Stimulated activated CD4-positive, alpha-beta T cell treated with anti-CD3 and anti-CD28 coated beads, TNF-alpha, amount 100 ng/mL, for 1 hour (primary cell): Measurements from ENCODE around the gene CNKSR1.
"Not testable (repeated sequence)": the region's sequence is repeated elsewhere in the genome, so short reads cannot be mapped to it uniquely, and the experiment has no call there.

ENCODE experiments used
- DNase-seq, 3 donors: peaks; one replicate each; pipeline ENCODE4 v3.0.0-alpha.2; 2020; ENCODE audit warnings: low read depth in 3 of 3, low spot score in 1 of 3

The CNKSR1 gene

GRCh38 chr1:26225033-26225831 lies 47.9 kb downstream of the CNKSR1 start:
- no peak for DNase-seq

GRCh38 chr1:26230682-26231081 lies 53.4 kb downstream of the CNKSR1 start:
- DNase-seq = not testable (repeated sequence)

DNA sequence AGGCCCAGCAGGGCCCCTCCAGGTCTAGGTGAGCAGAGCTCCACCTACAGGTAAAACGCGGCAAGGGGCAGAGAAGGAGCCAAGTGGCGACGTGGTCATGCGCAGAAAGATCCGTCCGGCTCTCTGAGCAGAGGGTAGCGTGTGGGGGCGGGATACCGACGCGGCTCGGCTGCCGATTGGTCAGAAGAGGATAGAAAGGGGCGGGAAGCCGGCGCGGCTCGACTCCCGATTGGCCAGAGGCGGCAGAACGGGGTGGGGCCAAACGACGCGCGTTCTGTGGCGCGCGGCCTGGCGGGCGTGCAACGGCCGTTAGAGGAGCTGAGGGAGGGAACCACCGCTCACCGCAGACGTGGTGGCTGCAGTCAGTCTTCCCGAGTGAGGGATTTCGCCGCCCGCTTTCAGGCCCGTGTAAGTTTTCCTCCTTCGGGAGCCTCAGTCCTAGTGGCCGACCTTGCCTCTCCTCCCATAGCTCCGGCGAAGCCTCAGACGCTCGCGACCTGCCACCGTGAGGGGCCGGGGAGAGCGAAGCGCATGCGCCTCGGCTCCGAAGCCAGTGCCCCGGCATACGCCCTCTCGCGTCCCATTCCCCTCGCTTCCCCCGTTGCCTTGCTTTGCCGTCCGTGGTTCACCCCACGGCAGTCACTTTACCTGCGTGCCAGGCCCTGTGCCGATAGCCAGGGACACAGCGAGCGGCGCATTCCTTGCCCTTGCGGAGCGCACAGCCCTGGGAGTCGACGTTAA lies 56.8 kb downstream of the CNKSR1 start, which contains the start of gene CEP85:
Gene CEP85, plus strand, starts transcription at position 298 of the 741 bp plus-strand sequence. CDS start 5,584 bp downstream, outside the sequence.
- DNase-seq = peak; percentile 96 to 98 (median 97)

GRCh38 chr1:26234644-26235370 lies 57.5 kb downstream of the CNKSR1 start:
- DNase-seq = no peak

- DNase-seq = no peak
Measured at GRCh38 chr1:26237230-26237966, 60.1 kb downstream of the CNKSR1 start.
